Midbrain (tissue), 1 donor: ENCODE results near the gene CHCHD3.
A peak's percentile ranks its signal among the peaks of the same experiment; 100 is the strongest.

Experiments
- DNase-seq: peaks from one replicate; lab custom pipeline; 2025; lab: John Stamatoyannopoulos, UW

Gene CHCHD3

DNA sequence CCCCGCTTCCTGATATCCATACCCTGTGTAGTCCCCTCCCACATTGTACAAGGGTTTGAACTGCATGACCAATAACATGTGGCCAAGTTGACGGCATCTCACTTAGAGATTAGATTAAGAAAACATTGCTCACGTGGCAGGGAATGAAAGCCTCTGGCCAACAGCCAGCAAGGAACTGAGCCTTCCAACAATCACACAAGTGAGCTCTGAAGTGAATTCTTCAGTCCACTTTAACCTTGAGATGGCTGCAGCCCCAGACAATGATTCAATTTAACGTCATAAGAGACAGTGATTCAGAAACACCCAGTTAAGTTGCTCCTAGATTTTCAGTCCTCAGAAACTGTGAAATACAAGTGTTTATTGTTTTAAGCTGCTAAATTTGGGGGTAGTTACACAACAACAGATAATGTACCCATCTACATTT is 339.7 kb downstream of the CHCHD3 start:
- no peak for DNase-seq

DNA sequence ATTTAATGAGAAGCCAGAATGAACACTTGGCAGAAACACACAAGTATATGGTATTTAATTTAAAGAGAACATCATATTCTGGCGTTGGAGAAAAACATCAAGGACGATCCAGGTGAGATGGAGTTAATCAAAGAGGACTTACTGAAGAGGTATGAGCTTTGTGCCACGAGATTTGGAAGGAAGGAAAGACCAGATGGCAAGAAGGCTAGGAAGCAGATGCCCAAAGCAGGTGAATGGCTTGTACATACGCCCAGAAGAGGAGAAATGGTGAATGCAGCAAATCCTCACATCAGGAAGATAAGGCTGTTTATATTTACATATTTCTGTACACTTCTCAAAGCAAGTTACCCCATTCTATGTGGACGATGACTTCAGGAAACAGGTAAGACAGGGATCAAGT is 341.7 kb downstream of the CHCHD3 start:
- DNase-seq = no peak

DNA sequence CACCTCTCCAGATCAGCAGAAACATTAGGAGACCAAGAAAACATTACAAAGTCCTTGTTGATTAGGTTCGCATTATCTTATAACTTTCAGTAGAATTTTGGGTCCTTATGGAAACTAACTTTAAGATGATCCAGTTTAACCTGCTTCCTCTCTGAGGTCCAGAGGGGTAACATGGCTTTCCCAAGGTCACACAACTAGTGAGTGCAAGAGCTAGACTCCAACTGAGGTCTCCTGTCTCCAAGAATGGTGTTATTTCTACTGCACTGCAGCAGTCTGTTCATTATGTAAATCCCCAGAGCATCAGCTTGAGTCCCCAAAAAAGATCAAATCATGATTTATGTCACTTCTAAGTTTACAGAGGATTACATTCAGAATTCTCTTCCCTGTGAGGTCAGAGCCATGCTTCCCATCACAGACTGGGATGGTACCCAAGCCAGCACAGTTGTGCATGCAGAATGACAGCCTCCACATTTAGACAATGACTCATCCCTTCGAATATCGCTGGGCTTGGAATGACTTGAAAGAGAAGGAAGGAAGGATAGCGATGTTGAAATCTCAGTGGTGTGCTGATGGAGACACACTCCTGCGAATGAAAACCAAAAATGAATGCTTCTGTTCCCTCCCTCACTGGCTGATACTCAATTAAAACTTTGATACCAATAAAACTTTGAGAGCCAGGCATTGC is 342.5 kb downstream of the CHCHD3 start:
- DNase-seq = peak; percentile 16

DNA sequence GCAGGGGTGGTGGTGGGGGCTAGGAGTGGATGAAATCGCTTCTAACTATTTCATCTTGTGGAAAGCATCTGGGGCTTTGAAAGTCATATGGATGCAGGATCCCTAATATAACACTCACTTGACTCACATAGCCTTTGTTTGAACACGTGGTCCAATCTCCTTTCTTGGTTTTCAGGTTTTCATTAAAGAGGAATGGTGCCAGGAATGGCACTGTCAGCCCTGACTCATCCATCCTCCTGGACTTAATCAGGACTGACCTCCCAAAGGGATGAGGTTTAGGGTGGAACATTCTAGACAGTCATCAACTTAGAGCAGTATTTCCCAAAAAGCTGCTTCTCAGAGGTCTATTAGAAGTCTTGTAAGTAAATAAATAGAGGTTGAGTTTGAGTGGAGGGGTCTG is 343.6 kb downstream of the CHCHD3 start:
- DNase-seq = no peak

DNA sequence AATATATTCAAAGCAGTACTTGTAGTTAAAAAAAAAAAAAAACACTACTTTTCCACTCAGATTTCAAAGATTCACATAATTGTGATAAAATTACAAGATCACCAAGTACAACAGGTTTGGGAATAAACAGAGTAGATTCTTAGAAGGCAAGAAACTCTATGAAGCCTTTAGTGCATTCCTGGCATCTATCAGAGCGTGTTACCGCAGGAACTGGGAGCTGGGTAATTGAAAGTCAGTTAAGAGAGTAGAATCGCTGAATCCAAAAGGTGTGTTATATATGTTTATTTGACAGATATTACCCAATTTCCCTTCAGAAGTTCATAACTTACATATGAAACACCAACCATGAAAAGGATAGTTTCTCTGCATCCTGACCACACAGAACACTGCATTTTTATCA is 346.4 kb downstream of the CHCHD3 start:
- DNase-seq = no peak
